GM12865 (cell line): ENCODE results near the gene TSPO.

Experiments
- DNase-seq: peaks from one replicate; pipeline ENCODE4 v3.0.0; 2010; ENCODE audit warnings: low read depth
- H3K4me3 ChIP-seq: 2 replicates; pipeline ENCODE4 v1.5.1; 2011; ENCODE audit warnings: mild to moderate bottlenecking, low read depth, low read length, control low read depth
- CTCF ChIP-seq: IDR thresholded peaks from 2 replicates; pipeline ENCODE4 v1.5.1; 2011; ENCODE audit warnings: low read length, control low read depth, low read depth, inconsistent platforms; ENCODE audit not compliant: insufficient read depth; ENCODE audit errors: missing control alignments

TSPO gene

GRCh38 chr22:43173976-43174720, 22.8 kb downstream of the TSPO start:
- H3K4me3 ChIP-seq = no peak overlapping the region

GRCh38 chr22:43174941-43175531, 23.7 kb downstream of the TSPO start:
- no peak overlapping the region for H3K4me3 ChIP-seq
- no peak for TF ChIP-seq CTCF
- no peak for DNase-seq

More at GRCh38 chr22:43173976-43174720, 22.8 kb downstream of the TSPO start:
- TF ChIP-seq CTCF = no peak
- DNase-seq = no peak

- no peak overlapping the region for H3K4me3 ChIP-seq
- no peak for TF ChIP-seq CTCF
- DNase-seq = no peak
Observed at GRCh38 chr22:43176090-43176489, 24.7 kb downstream of the TSPO start.

- TF ChIP-seq CTCF = no peak
- no peak overlapping the region for H3K4me3 ChIP-seq
- no peak for DNase-seq
Observed at GRCh38 chr22:43177479-43177878, 26.1 kb downstream of the TSPO start.

GRCh38 chr22:43179146-43179910, 28.0 kb downstream of the TSPO start:
- TF ChIP-seq CTCF = no peak
- no peak for DNase-seq
- H3K4me3 ChIP-seq = no peak overlapping the region

- H3K4me3 ChIP-seq = no peak overlapping the region
- no peak for TF ChIP-seq CTCF
- DNase-seq = no peak
Observed at GRCh38 chr22:43179911-43180195, 28.5 kb downstream of the TSPO start.
